GM20000 (cell line): Measurements from ENCODE around the gene PRKCB.

Source experiments
- DNase-seq: peaks from one replicate; pipeline ENCODE4 v3.0.0; 2012; ENCODE audit warnings: low spot score
- CTCF ChIP-seq: IDR thresholded peaks from 2 replicates; pipeline ENCODE4 v1.5.1; 2012; ENCODE audit warnings: mild to moderate bottlenecking, control low read depth; ENCODE audit errors: extremely low read depth, missing control alignments

Gene PRKCB

GRCh38 chr16:23865853-23866252 lies 30.1 kb downstream of the PRKCB start:
- DNase-seq: no peak
- no peak for TF ChIP-seq CTCF

GRCh38 chr16:23866621-23867020 lies 30.8 kb downstream of the PRKCB start:
- no peak for DNase-seq
- TF ChIP-seq CTCF: no peak

GRCh38 chr16:23867566-23867965 lies 31.8 kb downstream of the PRKCB start:
- TF ChIP-seq CTCF: no peak
- DNase-seq: no peak

GRCh38 chr16:23868136-23868535 lies 32.4 kb downstream of the PRKCB start:
- TF ChIP-seq CTCF: no peak

GRCh38 chr16:23869052-23869451 lies 33.3 kb downstream of the PRKCB start:
- no peak for DNase-seq

More at GRCh38 chr16:23868136-23868535, 32.4 kb downstream of the PRKCB start:
- DNase-seq: no peak

GRCh38 chr16:23871924-23872323 lies 36.1 kb downstream of the PRKCB start:
- DNase-seq: no peak
- TF ChIP-seq CTCF: no peak

More at GRCh38 chr16:23869052-23869451, 33.3 kb downstream of the PRKCB start:
- no peak for TF ChIP-seq CTCF

GRCh38 chr16:23874613-23875294 lies 39.0 kb downstream of the PRKCB start:
- DNase-seq: no peak
- no peak for TF ChIP-seq CTCF
